Measurements from ENCODE around the gene SEMA4A. TPM values are rescaled to one million over a fixed set of nuclear protein-coding genes. Genes with fewer than 3 reads are reported as not detected.

The SEMA4A gene
- total and polyA plus RNA-seq, 9 of the 15 experiments (the other 6 are each of a cell fraction or from before 2014, with no cell fraction given) = 0.04 to 1.7 (median 0.45) TPM

DNA sequence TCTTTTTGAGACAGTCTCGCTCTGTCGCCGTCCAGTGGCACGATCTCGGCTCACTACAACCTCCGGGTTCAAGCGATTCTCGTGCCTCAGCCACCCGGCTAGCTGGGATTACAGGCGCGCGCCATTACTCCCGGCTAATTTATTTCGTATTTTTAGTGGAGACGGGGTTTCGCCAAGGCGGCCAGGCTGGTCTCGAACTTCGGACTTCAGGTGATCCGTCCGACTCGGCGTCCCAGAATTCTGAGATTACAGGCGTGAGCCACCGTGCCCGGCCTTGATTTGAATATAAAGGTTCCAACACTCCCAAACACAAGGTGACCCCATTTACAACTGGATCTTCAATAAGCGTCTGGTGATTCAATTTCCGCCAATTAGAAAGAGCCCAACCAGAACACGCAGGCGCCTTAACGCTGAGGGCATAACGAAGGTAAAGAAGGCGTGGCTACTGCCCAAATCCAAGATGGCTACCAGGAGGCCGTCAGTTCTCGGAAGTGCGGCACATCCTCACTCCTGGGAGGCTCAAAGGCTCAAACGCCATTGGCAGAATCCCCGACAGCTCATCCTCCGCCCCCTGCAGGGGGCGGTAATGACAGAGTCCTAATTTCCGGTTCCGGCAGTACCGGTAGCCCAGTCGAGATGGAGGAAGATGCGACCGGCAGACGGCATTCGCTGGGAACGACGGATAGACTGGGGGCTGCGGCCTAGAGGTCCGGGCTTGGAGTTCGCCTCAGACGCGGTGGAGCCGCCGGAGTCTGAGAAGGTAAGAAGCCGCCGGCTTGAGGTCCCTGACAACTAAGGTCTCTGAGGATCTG is 40.3 kb downstream of the SEMA4A start, which contains the start of gene SLC25A44 (continued):
- TF ChIP-seq MXI1 (IDR thresholded peaks at IDR 0.05; ENCODE audit: low read depth, low read length) (no peak), ZKSCAN1 (IDR thresholded peaks at IDR 0.05; ENCODE audit: low read depth, low read length) (no peak), NCOA6 (IDR thresholded peaks at IDR 0.05) (no peak), NFXL1 (CRISPR knock-in tag; IDR thresholded peaks at IDR 0.05) (no peak), STAG1 (CRISPR knock-in tag; IDR thresholded peaks at IDR 0.05; ENCODE audit: borderline replicate concordance) (no peak), POLR2AphosphoS2 (IDR thresholded peaks at IDR 0.05; ENCODE audit: low read length) (no peak), ZZZ3 (IDR thresholded peaks at IDR 0.05) (0 out of 2 replicates have a peak, but pooled peaks have one; percentile 68), RBM15 (IDR thresholded peaks at IDR 0.05; ENCODE audit: insufficient read depth, low read length) (no peak), SIN3A (IDR thresholded peaks at IDR 0.05; ENCODE audit: borderline replicate concordance in 2 of 2, control insufficient read depth in 1 of 2, low read depth in 2 of 2, low read length in 2 of 2) (peak; percentile 52 to 82; a peak in 2 of 4 replicates), POLR2G (IDR thresholded peaks at IDR 0.05; ENCODE audit: low read depth, low read length) (peak; percentile 82), POU5F1 (IDR thresholded peaks at IDR 0.05; ENCODE audit: borderline replicate concordance, low read depth, low read length, partially characterized antibody) (no peak), POLR2H (tag; IDR thresholded peaks at IDR 0.05; ENCODE audit: low read depth) (peak; percentile 96), ARHGAP35 (IDR thresholded peaks at IDR 0.05; ENCODE audit: partially characterized antibody) (no peak), ZNF347 (CRISPR knock-in tag; IDR thresholded peaks at IDR 0.05; ENCODE audit: low read depth) (no peak), MTF1 (CRISPR knock-in tag; IDR thresholded peaks at IDR 0.05; ENCODE audit: borderline replicate concordance) (no peak), HOXB6 (CRISPR knock-in tag; IDR thresholded peaks at IDR 0.05; ENCODE audit: borderline replicate concordance) (no peak), L3MBTL2 (IDR thresholded peaks at IDR 0.05) (peak; percentile 64; the same call in 1 of the 2 replicates), EP400 (IDR thresholded peaks at IDR 0.05) (peak; percentile 85)
- TF ChIP-seq, protein P1, sequence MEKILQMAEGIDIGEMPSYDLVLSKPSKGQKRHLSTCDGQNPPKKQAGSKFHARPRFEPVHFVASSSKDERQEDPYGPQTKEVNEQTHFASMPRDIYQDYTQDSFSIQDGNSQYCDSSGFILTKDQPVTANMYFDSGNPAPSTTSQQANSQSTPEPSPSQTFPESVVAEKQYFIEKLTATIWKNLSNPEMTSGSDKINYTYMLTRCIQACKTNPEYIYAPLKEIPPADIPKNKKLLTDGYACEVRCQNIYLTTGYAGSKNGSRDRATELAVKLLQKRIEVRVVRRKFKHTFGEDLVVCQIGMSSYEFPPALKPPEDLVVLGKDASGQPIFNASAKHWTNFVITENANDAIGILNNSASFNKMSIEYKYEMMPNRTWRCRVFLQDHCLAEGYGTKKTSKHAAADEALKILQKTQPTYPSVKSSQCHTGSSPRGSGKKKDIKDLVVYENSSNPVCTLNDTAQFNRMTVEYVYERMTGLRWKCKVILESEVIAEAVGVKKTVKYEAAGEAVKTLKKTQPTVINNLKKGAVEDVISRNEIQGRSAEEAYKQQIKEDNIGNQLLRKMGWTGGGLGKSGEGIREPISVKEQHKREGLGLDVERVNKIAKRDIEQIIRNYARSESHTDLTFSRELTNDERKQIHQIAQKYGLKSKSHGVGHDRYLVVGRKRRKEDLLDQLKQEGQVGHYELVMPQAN (IDR thresholded peaks at IDR 0.05; ENCODE audit: borderline replicate concordance) = peak; percentile 90; the same call in 1 of the 2 replicates
- TF ChIP-seq, protein P2, sequence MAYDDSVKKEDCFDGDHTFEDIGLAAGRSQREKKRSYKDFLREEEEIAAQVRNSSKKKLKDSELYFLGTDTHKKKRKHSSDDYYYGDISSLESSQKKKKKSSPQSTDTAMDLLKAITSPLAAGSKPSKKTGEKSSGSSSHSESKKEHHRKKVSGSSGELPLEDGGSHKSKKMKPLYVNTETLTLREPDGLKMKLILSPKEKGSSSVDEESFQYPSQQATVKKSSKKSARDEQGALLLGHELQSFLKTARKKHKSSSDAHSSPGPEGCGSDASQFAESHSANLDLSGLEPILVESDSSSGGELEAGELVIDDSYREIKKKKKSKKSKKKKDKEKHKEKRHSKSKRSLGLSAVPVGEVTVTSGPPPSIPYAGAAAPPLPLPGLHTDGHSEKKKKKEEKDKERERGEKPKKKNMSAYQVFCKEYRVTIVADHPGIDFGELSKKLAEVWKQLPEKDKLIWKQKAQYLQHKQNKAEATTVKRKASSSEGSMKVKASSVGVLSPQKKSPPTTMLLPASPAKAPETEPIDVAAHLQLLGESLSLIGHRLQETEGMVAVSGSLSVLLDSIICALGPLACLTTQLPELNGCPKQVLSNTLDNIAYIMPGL (CRISPR knock-in tag; IDR thresholded peaks at IDR 0.05) = 0 out of 2 replicates have a peak, but pooled peaks have one; percentile 27
- TF ChIP-seq, protein P3, sequence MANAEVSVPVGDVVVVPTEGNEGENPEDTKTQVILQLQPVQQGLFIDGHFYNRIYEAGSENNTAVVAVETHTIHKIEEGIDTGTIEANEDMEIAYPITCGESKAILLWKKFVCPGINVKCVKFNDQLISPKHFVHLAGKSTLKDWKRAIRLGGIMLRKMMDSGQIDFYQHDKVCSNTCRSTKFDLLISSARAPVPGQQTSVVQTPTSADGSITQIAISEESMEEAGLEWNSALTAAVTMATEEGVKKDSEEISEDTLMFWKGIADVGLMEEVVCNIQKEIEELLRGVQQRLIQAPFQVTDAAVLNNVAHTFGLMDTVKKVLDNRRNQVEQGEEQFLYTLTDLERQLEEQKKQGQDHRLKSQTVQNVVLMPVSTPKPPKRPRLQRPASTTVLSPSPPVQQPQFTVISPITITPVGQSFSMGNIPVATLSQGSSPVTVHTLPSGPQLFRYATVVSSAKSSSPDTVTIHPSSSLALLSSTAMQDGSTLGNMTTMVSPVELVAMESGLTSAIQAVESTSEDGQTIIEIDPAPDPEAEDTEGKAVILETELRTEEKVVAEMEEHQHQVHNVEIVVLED (CRISPR knock-in tag; IDR thresholded peaks at IDR 0.05) = no peak
